LNCAP (cell line): ENCODE measurements around the gene PRDX2.

Source experiments
- CTCF ChIP-seq: fragments of 450-650 bp; IDR thresholded peaks from 2 replicates; pipeline ENCODE4 v1.5.1; 2017; ENCODE audit warnings: mild to moderate bottlenecking

PRDX2 gene

GRCh38 chr19:12783291-12783848 lies 18.2 kb downstream of the PRDX2 start:
- TF ChIP-seq CTCF: no peak

GRCh38 chr19:12782424-12783290 lies 18.9 kb downstream of the PRDX2 start:
- no peak for TF ChIP-seq CTCF

- no peak for TF ChIP-seq CTCF
These were observed 19.5 kb downstream of the PRDX2 start for GRCh38 chr19:12782174-12782423.

GRCh38 chr19:12779162-12779993 lies 22.2 kb downstream of the PRDX2 start:
- TF ChIP-seq CTCF: no peak

- no peak for TF ChIP-seq CTCF
These were observed 22.8 kb downstream of the PRDX2 start for GRCh38 chr19:12778905-12779161.

- TF ChIP-seq CTCF: no peak
These were observed 23.3 kb downstream of the PRDX2 start for GRCh38 chr19:12778017-12778904.
